ENCODE measurements around the gene PYGO1.

Gene PYGO1

GRCh38 chr15:55564347-55565145 is 23.6 kb downstream of the PYGO1 start:
- DNase-seq (ENCODE audit: low read depth, low spot score): no peak

- no peak for DNase-seq (ENCODE audit: low read depth, low spot score)
Measured at GRCh38 chr15:55562601-55563000, 25.5 kb downstream of the PYGO1 start.

- DNase-seq (ENCODE audit: low read depth, low spot score): peak; percentile 13
Measured at GRCh38 chr15:55555089-55555488, 33.1 kb downstream of the PYGO1 start.

- DNase-seq (ENCODE audit: low read depth, low spot score): peak; percentile 64
Measured at GRCh38 chr15:55552926-55553325, 35.2 kb downstream of the PYGO1 start.

GRCh38 chr15:55552451-55552850 is 35.7 kb downstream of the PYGO1 start:
- DNase-seq (ENCODE audit: low read depth, low spot score): no peak

- no peak for DNase-seq (ENCODE audit: low read depth, low spot score)
Measured at GRCh38 chr15:55549305-55549704, 38.8 kb downstream of the PYGO1 start.

GRCh38 chr15:55546718-55547117 is 41.4 kb downstream of the PYGO1 start:
- DNase-seq (ENCODE audit: low read depth, low spot score): peak; percentile 30

- no peak for DNase-seq (ENCODE audit: low read depth, low spot score)
Measured at GRCh38 chr15:55535436-55535835, 52.7 kb downstream of the PYGO1 start.

- no peak for DNase-seq (ENCODE audit: low read depth, low spot score)
Measured at GRCh38 chr15:55532944-55533343, 55.2 kb downstream of the PYGO1 start.

GRCh38 chr15:55530861-55531313 is 57.3 kb downstream of the PYGO1 start:
- DNase-seq (ENCODE audit: low read depth, low spot score): peak; percentile 38

GRCh38 chr15:55528812-55529211 is 59.3 kb downstream of the PYGO1 start:
- DNase-seq (ENCODE audit: low read depth, low spot score): no peak

GRCh38 chr15:55527150-55527549 is 61.0 kb downstream of the PYGO1 start:
- DNase-seq (ENCODE audit: low read depth, low spot score): no peak

GRCh38 chr15:55526559-55527036 is 61.5 kb downstream of the PYGO1 start:
- peak; percentile 50 for DNase-seq (ENCODE audit: low read depth, low spot score)

- DNase-seq (ENCODE audit: low read depth, low spot score): no peak
Measured at GRCh38 chr15:55522742-55523450, 65.2 kb downstream of the PYGO1 start.

GRCh38 chr15:55518641-55519040 is 69.5 kb downstream of the PYGO1 start:
- DNase-seq (ENCODE audit: low read depth, low spot score): no peak

GRCh38 chr15:55518009-55518408 is 70.1 kb downstream of the PYGO1 start:
- DNase-seq (ENCODE audit: low read depth, low spot score): no peak

GRCh38 chr15:55515991-55516776 is 72.0 kb downstream of the PYGO1 start:
- DNase-seq (ENCODE audit: low read depth, low spot score): no peak

GRCh38 chr15:55515491-55515890 is 72.7 kb downstream of the PYGO1 start:
- no peak for DNase-seq (ENCODE audit: low read depth, low spot score)

- DNase-seq (ENCODE audit: low read depth, low spot score): no peak
Measured at GRCh38 chr15:55514414-55514850, 73.7 kb downstream of the PYGO1 start.

GRCh38 chr15:55513621-55514413 is 74.3 kb downstream of the PYGO1 start:
- DNase-seq (ENCODE audit: low read depth, low spot score): peak; percentile 41

- DNase-seq (ENCODE audit: low read depth, low spot score): no peak
Measured at GRCh38 chr15:55513152-55513551, 75.0 kb downstream of the PYGO1 start.
